ENCODE data around the gene TYMP.
A peak's percentile ranks its signal among the peaks of the same experiment; 100 is the strongest.
"Not testable (repeated sequence)": the region's sequence is repeated elsewhere in the genome, so short reads cannot be mapped to it uniquely, and the experiment has no call there.

Gene TYMP

GRCh38 chr22:50524676-50525103, 5.1 kb downstream of the TYMP start:
- DNase-seq (ENCODE audit: low read depth in 2 of 2), result no peak

DNA sequence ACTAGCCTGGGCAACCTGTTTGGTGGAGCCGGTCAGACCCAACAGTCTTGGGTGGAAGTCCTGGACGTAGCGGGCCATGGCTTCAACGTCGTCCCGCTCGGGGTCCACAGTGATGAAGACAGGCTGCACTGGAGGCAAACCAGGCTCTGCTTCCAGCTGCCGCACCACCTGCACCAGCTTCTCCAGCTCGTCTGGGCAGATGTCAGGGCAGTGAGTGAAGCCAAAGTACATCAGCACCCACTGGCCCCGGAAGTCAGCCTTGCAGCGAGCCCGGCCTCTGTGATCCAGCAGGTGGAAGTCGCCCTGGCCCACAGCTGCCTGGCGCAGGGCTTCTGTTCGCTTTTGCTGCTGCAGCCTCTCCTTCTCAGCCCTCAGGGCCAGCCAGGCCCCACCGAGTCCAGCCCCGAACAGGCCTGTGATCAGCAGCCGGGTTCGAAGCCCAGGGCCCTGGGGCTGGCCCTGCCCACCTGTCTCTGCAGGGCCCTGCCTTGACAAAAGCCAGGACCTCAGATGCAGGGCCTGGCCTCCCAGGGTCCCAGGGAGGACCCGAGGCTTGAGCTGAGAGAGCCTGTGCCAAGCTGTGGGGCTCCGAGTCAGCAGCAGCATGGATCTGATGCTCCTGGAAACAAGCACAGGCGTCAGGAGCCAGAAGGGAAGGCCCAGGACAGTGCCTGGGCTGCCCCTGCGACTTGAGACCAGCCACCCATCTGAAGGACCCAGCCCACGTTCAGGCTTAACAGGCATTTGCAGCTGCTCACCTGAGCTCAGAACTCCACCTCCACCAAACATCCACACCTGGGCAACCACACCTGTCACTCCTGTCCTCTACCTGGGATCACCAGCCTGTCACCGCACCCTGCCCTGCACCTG, 5.8 kb downstream of the TYMP start:
- DNase-seq (ENCODE audit: low read depth in 2 of 2), result no peak

- DNase-seq (ENCODE audit: low read depth in 2 of 2), result no peak
These were observed 6.4 kb downstream of the TYMP start for GRCh38 chr22:50523458-50523805.

GRCh38 chr22:50522806-50523438, 6.9 kb downstream of the TYMP start:
- no peak for DNase-seq (ENCODE audit: low read depth in 2 of 2)

- DNase-seq (ENCODE audit: low read depth in 2 of 2), result no peak
These were observed 7.5 kb downstream of the TYMP start for GRCh38 chr22:50522208-50522805.

DNA sequence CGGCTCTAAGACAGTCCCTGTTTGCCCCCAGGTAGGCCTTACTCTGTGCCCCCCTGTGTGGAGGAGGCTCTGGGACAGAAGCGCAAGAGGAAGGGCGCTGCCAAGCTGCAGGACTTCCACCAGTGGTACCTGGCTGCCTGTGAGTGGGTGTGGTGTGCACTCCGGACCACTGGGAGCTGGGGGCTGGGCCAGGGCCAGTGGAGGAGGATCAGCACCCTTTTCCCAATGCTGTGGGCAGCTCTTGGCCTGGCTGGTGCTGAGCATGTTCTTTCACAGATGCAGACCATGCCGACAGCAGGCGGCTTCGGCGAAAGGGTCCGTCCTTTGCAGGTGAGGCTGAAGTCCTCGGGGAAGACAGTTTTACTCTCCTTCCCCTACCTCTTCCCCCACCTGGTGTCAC, 8.1 kb downstream of the TYMP start:
- DNase-seq (ENCODE audit: low read depth in 2 of 2), result no peak

- no peak for DNase-seq (ENCODE audit: low read depth in 2 of 2)
These were observed 8.9 kb downstream of the TYMP start for GRCh38 chr22:50520826-50521453.

DNA sequence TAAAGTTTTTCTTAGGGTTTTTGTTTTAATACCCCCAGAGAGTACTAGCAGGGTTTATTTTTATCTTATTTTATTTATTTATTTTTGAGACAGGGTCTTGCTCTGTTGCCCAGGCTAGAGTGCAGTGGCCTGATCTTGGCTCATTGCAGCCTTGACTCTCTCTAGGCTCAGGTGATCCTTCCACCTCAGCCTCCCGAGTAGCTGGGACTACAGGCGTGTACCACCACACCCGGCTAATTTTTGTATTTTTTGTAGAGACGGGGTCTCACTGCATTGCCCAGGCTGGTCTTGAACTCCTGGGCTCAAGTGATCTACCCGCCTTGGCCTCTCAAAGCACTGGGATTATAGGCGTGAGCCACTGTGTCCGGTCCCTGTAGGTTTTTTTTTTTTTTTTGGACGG, 9.6 kb downstream of the TYMP start:
- DNase-seq (ENCODE audit: low read depth in 2 of 2), result not testable (repeated sequence)

DNA sequence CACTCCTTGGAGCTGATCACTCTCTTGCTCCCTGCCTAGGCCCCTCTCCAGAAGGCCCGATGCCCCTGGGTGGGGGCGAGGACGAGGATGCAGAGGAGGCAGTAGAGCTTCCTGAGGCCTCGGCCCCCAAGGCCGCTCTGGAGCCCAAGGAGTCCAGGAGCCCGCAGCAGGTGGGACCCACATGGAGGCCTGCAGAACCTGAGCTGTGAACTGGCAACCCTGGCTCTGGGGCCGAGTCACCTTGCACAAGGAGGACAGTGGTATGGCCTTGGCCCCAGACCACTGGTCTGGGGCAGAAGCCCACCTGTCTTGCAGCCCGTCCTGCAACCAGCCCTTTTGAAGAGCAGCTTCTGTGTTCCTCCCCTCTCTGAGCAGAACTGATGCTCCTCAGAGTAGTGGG, 10.7 kb downstream of the TYMP start:
- no peak for DNase-seq (ENCODE audit: low read depth in 2 of 2)

DNA sequence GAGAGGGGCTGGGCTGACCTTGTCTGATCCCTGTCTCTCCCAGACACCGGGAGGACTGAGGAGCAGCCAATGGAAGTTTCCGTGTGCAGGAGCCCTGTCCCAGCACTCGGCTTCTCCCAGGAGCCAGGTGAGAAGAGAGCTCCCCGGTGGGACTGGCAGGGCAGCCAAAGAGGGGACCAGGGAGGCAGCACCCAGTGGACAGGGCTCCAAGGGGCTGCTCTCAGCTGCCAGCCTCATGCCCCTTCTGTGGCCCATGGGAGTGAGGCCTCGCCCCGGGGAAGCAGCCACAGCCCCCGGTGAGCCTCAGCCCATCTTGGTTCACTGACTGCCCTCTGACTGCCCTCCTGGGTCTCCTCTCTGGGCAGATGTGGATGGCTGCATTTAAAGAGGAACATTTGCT, 11.2 kb downstream of the TYMP start:
- DNase-seq (ENCODE audit: low read depth in 2 of 2), result no peak

- no peak for DNase-seq (ENCODE audit: low read depth in 2 of 2)
These were observed 12.1 kb downstream of the TYMP start for GRCh38 chr22:50517495-50518260.

DNA sequence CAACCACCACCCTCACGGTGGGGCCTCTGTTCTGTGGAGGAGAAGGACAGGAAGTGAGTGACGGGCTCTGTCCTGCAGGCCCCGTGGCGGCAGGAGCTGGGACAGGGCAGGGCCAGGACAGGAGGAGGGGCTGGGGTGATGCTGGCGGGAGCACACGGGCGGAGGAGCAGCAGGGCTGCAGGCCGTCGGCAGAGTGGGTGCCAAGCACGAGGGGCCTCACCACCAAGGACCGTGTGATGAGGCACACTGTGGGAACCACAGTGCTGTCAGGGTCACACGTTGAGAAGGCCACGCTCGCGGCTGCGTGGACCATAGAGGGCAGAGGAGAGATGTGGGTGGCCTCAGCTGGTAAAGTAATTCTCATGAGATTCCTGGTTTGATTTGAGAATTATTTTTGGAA, 12.9 kb downstream of the TYMP start:
- no peak for DNase-seq (ENCODE audit: low read depth in 2 of 2)

GRCh38 chr22:50516068-50516467, 13.7 kb downstream of the TYMP start:
- no peak for DNase-seq (ENCODE audit: low read depth in 2 of 2)

DNA sequence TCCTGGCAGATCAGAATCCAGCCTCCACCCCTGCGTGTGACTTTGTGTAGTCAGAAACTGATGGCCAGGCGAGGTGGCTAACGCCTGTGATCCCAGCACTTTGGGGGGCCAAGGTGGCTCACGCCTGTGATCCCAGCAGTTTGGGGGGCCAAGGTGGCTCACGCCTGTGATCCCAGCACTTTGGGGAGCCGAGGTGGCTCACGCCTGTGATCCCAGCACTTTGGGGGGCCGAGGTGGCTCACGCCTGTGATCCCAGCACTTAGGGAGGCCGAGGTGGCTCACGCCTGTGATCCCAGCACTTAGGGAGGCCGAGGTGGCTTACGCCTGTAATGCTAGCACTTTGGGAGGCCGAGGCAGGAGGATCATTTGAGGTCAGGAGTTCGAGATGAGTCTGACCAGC, 16.6 kb downstream of the TYMP start:
- DNase-seq (ENCODE audit: low read depth in 2 of 2), result no peak

DNA sequence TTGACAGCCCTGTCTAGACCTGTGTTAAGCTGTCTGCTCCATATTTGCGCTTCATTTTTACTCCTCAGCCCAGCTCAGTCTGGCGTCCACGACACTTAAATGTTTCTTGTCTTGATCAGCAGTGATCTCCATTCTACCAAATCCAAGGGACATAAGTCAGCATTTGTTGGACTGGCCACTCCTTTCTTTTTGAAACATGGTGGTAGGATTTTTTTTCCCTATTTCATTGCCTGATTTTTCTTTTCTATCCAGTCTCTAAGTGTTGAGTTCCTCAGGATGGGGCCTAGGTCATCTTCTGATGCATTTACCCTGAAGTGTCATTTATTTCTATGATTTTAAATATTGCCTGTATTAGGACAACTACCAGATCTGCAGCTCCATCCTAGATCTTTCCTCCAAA, 20.9 kb downstream of the TYMP start:
- no peak for DNase-seq (ENCODE audit: low read depth in 2 of 2)

- DNase-seq (ENCODE audit: low read depth in 2 of 2), result peak; percentile 97
These were observed 21.6 kb downstream of the TYMP start, which contains the start of gene NCAPH2 for GRCh38 chr22:50507991-50508884. Gene NCAPH2 (plus strand): TSS chr22:50508224. CDS start chr22:50508338, 114 bp downstream.

DNA sequence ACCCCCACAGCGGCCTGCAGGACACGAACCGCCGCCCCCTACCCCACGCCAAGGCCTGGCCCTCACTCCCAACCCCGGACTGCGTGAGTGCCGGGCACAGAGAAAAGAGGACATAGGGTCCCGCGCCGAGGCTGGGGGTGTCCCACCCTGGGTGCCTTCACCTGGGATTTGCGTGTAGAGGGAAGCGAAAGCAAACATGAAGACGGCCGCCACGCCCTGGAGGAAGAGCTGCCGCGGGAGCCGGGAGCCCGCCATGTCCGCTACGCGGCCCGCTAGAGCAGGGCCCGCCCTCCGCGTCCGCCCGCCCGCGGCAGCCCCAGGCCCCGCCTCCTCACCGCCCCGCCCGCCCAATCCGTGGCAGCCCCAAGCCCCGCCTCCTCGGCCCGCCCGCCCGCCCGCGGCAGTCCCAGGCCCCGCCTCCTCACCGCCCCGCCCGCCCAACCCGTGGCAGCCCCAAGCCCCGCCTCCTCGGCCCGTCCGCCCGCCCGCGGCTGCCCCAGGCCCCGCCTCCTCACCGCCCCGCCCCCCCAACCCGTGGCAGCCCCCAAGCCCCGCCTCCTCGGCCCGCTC, 22.3 kb downstream of the TYMP start, which contains the start of gene LMF2:
LMF2 (minus strand) TSS at position 282 of the 570 bp plus-strand sequence; CDS start at position 255, 27 bp downstream.
- peak; percentile 95 to 96 for DNase-seq (ENCODE audit: low read depth in 2 of 2)

DNA sequence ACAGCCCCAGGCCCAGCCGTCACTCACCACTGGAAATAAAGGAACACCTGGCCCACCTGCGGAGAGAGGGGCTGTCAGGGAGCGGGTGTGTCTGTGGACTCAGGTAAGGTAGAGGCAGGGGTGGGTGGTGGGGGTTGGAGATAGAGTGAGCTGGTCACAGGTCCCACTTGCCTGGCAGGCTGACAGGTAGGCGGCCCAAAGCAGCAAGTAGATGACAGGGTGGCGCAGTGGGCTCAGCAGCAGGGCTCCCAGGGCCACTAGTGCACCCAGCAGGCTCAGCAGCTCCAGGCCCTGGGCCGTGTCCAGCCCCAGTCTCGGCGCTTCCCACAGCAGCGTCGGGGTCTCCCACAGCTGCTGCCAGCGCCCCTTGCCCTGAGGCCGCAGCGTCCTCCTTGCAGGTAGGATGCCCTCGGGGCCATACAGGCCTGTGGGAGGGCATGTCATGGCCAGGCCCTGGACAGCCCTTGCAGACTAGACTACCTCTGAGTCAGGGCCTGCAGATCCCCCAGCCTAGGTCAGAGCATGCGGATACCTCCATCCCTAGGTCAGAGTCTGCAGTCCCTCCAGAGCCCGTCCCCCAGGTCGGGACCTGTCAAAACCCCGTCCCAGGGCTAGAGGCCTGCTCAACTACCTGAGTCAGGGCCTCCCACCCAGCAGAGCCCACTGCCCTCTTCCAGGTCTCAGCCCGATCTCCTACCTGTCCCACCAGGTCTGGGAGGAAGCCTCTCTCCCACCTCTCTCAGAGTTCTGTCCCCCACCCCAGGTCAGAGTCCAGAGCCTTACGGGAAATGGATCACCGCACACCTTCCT, 23.0 kb downstream of the TYMP start:
- DNase-seq (ENCODE audit: low read depth in 2 of 2), result no peak
